GM19035 (cell line): ENCODE results near the gene ACBD3.

Source experiments
- ATAC-seq: cut with Tn5 transposase; IDR thresholded peaks from one replicate; pipeline ENCODE4 v1.9.1; 2021; ENCODE audit not compliant: unreplicated experiment

ACBD3 gene

DNA sequence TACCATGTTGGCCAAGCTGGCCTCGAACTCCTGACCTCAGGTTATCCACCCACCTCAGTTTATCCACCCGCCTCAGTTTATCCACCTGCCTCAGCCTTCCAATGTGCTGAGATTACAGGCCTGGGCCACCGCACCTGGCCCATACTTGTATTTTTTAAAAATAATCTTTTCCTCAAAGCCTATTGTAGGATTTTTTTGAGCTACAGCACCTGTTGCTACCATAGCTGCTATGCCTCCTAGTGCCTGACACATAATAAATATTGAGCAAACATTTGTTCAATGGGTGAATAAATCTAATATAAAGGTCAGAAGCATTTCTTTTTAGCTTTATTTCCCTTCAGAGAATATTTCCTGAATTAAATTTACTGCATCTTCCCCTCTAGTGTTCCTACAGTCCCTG lies 15.7 kb upstream of the ACBD3 start:
- no peak for ATAC-seq

GRCh38 chr1:226201029-226201593 lies 14.6 kb upstream of the ACBD3 start:
- no peak for ATAC-seq

DNA sequence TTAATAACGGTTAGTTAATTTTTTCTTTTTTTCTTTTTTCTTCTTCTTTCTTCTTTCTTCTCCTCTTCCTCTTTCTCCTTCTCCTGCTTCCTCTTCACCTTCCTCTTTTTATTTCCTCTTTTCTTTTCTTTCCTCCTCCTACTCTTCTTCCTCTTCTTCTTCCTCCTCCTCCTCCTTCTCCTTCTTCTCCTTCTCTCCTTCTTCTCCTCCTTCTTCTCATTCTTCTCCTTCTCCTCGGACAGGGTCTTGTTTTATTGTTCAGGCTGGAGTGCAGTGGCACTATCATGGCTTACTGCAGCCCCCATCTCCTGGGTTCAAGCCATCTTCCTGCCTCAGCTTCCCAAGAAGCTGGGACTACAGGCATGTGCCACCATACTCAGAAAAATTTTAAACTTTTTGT lies 13.4 kb upstream of the ACBD3 start:
- no peak for ATAC-seq

DNA sequence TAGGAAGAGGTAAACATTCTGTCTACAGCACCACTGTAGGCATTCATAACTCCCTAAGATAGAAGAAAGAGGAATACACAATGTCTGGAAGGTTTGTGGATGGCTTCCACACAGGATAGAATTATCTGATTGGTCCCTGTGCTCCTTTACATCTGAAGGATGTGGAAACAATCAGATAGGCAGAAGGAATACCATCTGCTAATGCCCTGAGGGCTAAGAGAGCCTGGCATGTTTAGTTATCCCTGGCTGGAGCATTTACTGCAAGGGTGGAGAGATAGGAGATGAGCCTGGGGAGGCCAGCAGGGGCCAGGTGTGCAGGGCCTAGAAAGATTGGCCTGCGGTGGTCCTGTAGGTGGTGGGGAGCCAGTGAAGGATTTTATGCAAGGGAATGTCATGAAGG lies 8.6 kb upstream of the ACBD3 start:
- no peak for ATAC-seq

- no peak for ATAC-seq
These were observed 839 bp upstream of the ACBD3 start for GRCh38 chr1:226187380-226187779.

DNA sequence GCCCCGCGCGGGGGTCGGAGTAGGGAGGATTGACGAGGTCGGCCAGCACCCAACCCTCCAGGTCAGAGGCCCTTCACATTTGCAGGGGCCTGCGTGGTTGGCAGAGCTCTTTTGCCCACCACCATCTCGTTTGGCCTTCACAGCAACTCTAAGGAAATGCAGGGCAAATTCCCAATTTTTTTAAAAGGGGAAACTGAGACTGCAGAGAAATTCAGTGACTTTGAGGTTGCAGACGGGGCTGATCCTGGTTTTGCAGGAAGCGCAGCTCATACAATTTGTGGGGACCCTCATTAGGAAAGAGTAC lies 430 bp upstream of the ACBD3 start:
- no peak for ATAC-seq

DNA sequence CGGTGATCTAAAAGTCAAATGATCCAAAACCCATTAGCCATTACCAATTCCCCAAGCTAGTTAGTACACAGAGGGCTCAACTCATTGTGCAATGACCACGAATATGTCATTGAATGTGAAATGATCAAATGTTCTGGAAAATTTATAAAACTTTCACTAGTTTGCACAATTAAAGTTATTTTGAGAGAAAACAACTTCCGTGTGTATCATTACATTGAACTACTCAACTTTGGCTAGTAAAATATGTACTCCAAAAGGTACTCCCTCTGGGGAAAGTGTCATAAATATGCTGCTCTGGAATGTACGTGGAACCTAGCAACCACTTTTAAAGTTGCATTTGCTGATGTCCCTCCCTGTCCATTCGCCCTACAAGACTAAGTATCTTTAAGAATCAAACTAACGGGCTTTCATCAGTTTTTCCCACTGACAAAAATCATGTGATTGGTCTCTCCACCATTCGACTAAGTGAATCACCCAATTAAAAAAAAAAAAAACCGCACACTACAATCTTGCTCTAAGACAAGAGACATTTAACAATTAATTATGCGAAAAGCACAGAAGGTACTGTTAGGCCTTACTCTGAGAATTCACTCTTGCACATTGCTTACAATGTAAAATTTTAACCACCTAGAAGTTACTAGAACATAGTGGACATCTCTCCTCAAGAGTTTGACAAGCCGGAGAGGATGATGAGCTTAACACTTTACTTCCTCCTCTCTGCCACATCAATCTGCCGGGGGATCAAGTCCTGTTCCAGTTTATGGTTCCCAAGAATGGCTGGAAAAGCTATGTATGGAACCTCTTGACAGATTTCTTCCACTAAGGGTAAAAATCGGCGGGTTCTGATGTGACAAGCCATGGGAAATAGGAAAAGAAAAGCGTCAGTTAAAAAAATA lies 1.2 kb downstream of the ACBD3 start:
- no peak for ATAC-seq

DNA sequence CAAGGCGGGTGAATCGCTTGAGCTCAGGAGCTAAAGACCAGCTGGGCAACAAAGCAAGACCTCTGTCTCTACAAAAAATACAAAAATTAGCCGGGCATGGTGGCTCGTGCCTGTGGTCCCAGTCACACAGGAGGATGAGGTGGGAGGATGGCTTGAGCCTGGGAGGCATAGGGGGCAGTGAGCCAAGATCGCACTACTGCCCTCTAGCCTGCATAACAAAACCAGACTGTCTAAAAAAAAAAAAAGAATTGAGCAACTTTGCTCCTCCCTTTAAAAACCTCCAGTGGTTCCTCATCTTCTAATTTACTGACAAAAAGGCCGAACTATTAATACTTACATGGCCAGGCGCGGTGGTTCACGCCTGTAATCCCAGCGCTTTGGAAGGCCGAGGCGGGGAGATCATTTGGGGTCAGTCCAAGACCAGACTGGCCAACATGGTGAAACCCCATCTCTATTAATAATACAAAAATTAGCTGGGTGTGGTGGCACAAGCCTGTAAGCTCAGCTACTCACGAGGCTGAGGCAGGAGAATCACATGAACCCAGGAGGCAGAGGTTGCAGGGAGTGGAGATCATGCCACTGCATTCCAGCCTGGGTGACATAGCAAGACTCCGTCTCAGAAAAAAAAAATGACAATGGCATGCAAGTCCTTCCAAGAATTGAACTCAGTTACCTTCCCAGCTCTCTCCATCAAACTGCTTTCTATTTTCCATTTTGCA lies 4.4 kb downstream of the ACBD3 start:
- no peak for ATAC-seq

GRCh38 chr1:226176870-226177269 lies 9.7 kb downstream of the ACBD3 start:
- ATAC-seq = no peak

DNA sequence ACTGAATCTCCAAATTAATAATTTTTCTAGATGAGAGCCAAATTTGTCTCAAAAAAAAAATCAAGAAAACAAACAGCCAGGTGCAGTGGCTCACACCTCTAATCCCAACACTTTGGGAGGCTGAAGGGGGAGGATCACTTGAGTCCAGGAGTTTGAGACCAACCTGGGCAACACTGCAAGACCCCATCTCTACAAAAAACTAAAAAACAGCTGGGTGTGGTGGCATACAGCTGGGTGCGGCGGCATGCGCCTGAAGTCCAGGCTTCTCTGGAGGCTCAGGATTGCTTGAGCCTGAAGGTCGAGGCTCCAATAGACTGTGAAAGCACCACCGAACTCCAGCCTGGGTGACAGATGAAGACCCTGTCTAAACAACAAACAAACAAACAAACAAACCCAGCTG lies 14.0 kb downstream of the ACBD3 start:
- no peak for ATAC-seq

- ATAC-seq = no peak
These were observed 20.2 kb downstream of the ACBD3 start for GRCh38 chr1:226166341-226166740.

DNA sequence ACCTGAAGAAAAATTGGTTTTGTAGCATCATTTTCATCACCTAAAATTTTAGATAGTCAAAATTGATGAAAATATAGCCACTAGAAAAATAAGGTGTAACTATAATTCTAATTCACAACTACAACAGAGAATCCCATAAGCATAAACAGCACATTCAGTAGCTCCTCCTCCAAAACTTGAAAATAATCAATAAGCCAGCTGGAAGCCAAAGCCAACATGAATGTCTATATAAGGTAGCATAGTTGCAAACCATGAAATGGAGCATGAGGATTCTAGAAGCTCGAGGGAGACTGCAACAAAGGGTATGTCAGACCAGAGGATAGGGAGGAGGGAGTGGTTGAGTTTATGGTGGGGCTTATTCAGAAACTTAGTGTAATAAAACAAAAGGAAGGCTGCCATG lies 22.4 kb downstream of the ACBD3 start:
- ATAC-seq = no peak

DNA sequence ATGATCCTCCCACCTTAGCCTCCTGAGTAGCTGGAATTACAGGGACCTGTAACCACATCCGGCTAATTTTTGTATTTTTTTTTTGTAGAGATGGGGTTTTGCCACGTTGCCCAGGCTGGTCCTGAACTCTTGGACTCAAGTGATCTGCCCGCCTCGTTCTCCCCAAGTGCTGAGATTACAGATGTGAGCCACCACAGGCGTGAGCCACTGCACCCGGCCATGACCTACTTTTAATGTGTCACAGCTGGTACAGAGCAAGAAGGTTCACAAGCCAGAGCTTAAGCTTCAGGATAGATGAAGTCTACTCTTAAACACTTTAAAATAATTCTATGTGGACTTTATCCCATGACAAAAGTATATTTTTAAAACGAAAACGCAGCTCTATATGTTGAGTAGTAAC lies 23.6 kb downstream of the ACBD3 start:
- no peak for ATAC-seq

DNA sequence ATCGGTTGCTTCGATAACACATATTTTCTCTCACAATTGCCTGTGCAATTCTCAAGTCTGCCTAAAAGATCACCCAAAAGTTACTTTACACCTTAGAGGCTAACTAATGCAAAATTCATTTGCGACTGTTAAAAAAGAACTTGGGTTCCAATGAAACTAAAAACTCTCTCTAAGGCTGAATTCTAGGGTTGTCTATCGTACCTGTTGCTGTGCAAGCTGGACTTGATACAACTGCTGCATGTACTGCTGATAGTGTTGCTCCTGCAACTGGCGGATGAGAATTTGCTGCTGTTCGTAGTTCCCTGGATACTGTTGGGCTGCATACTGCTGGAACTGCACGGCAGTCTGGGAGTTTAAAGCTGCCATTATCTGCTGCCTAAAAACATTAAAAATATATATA lies 27.6 kb downstream of the ACBD3 start:
- no peak for ATAC-seq

GRCh38 chr1:226158457-226158856 lies 28.1 kb downstream of the ACBD3 start:
- ATAC-seq = no peak

- ATAC-seq = no peak
These were observed 28.7 kb downstream of the ACBD3 start for GRCh38 chr1:226157761-226158316.

GRCh38 chr1:226154593-226154992 lies 31.9 kb downstream of the ACBD3 start:
- ATAC-seq = no peak

DNA sequence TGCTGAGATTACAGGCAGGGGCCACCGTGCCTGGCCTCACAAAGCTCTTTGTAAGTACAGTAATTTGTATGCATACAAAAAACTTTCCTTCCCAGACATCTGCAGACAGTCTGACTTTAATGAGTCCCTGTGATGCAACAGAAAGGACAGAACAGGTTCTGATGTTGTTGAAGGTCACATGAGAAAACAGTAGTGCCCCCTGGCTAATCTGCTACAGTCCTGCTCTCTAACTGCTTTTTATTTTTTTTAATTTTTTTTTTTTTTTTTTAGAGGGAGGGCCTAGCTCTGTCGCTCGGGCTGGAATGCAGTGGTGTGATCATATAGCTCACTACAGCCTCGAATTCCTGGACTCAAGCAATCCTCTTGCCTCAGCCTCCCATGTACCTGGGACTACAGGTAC lies 36.7 kb downstream of the ACBD3 start:
- ATAC-seq = no peak

DNA sequence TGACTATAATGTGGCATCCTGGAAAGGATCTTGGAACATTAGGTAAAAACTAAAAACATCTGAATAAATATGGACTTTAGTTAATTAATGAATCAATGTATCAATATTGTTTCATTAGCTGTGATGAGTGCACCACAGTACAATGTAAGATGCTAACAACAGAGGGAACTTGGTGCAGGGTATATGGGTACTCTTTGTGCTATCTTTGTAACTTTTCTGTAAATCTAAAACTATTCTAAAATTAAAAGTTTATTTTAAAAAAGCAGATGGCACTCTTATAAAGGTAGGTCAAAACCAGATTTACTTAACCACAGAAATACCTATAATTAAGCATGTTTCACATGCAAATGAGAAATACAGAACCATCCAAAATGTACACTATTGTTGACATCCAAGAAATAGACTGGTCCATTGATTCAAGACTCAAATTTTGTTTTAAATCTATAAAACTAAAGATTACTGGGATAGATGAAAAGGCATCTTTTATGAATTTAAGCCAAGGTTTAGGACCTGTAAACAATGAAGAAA lies 38.4 kb downstream of the ACBD3 start:
- no peak for ATAC-seq

- ATAC-seq = no peak
These were observed 42.5 kb downstream of the ACBD3 start for GRCh38 chr1:226144045-226144444.

GRCh38 chr1:226135709-226136108 lies 50.8 kb downstream of the ACBD3 start:
- ATAC-seq = no peak
